ENCODE measurements around the gene FRMD3.

DNA sequence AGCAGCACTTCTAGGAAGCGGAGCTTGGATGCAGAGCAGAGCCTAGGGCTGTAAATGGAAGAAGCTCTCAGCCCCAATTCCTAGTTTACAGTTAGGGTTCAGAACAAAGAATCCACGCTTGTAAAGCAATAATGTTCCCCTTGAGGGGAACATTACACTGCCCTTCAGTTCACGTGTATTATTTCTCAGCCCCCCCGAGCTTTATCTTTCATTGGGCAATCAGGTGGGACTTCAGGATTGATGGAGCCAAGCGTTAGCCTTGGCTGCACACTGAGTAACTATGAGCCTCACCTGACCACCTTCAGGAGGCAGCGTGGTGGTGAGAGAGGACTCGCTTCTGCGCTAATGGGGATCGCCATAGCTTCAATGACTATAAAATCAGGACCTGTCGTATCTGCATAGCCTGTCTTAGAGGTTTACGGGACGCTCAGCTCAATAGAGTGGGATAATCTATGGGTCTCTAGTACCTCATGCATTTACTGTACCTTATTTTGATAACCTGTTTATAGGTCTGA is 318.2 kb downstream of the FRMD3 start:
- TF ChIP-seq, protein P1, sequence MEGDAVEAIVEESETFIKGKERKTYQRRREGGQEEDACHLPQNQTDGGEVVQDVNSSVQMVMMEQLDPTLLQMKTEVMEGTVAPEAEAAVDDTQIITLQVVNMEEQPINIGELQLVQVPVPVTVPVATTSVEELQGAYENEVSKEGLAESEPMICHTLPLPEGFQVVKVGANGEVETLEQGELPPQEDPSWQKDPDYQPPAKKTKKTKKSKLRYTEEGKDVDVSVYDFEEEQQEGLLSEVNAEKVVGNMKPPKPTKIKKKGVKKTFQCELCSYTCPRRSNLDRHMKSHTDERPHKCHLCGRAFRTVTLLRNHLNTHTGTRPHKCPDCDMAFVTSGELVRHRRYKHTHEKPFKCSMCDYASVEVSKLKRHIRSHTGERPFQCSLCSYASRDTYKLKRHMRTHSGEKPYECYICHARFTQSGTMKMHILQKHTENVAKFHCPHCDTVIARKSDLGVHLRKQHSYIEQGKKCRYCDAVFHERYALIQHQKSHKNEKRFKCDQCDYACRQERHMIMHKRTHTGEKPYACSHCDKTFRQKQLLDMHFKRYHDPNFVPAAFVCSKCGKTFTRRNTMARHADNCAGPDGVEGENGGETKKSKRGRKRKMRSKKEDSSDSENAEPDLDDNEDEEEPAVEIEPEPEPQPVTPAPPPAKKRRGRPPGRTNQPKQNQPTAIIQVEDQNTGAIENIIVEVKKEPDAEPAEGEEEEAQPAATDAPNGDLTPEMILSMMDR (IDR thresholded peaks at IDR 0.05) = no peak
- TF ChIP-seq POLR2A (IDR thresholded peaks at IDR 0.05) = no peak

Measured in body of pancreas (tissue), 4 donors.